HepG2 (cell line): ENCODE measurements around the gene WDR70. TPM values are rescaled to one million over a fixed set of nuclear protein-coding genes. Genes with fewer than 3 reads are reported as not detected.
A peak's percentile ranks its signal among the peaks of the same experiment; 100 is the strongest.

ENCODE experiments used
- ARNTL ChIP-seq: sonication (generic); formaldehyde crosslinking; IDR thresholded peaks from 2 replicates; pipeline ENCODE4 v1.4.0; 2020; ENCODE audit warnings: mild to moderate bottlenecking, missing genetic modification reagents
- NFIC ChIP-seq: IDR thresholded peaks from 2 replicates; pipeline ENCODE4 v1.6.1; 2012; ENCODE audit warnings: mild to moderate bottlenecking, low read length, inconsistent platforms
- PAF1 ChIP-seq: IDR thresholded peaks from 2 replicates; pipeline ENCODE4 v1.6.1; 2016; ENCODE audit warnings: missing genetic modification reagents, missing compliant biosample characterization
- RXRA ChIP-seq: sonication (generic); formaldehyde crosslinking; IDR thresholded peaks from 2 replicates; pipeline ENCODE4 v1.5.1; 2020; ENCODE audit warnings: missing genetic modification reagents
- SAP130 ChIP-seq: IDR thresholded peaks from 2 replicates; pipeline ENCODE4 v1.6.1; 2016; ENCODE audit warnings: low read depth
- SMYD3 ChIP-seq: sonication (generic); formaldehyde crosslinking; IDR thresholded peaks from 2 replicates; pipeline ENCODE4 v1.8.1; 2023; ENCODE audit warnings: mild to moderate bottlenecking, missing genetic modification reagents
- SOX13 ChIP-seq, 3 experiments: fragments of 450-650 bp in 1 of 3; sonication (generic) in 1 of 3; formaldehyde crosslinking in 1 of 3; IDR thresholded peaks in 2 of 3; conservative IDR thresholded peaks in 1 of 3; 2 replicates each; pipeline versions ENCODE4 v1.5.0 to v1.6.1; 2016 to 2020; ENCODE audit warnings: antibody characterized with exemption in 1 of 3, mild to moderate bottlenecking in 1 of 3, missing compliant biosample characterization in 1 of 3, missing genetic modification reagents in 1 of 3, moderate library complexity in 1 of 3
- SRSF4 ChIP-seq: fragments of 200-400 bp; formaldehyde crosslinking; IDR thresholded peaks from one replicate; pipeline ENCODE4 v1.6.1; 2018; ENCODE audit warnings: mild to moderate bottlenecking, low read depth, low read length, moderate library complexity; ENCODE audit not compliant: poor library complexity, severe bottlenecking
- ZFYVE20 ChIP-seq: sonication (generic); formaldehyde crosslinking; IDR thresholded peaks from 2 replicates; pipeline ENCODE4 v1.8.0; 2023; ENCODE audit warnings: low read depth, mild to moderate bottlenecking, moderate library complexity, missing genetic modification reagents, borderline replicate concordance
- ZNF138 ChIP-seq: sonication (generic); formaldehyde crosslinking; IDR thresholded peaks from 2 replicates; pipeline ENCODE4 v1.5.0; 2020; ENCODE audit warnings: mild to moderate bottlenecking, low read depth, missing genetic modification reagents
- ZNF503 ChIP-seq: sonication (generic); formaldehyde crosslinking; IDR thresholded peaks from 2 replicates; pipeline ENCODE4 v1.4.0; 2020; ENCODE audit warnings: missing genetic modification reagents
- ZNF574 ChIP-seq: sonication (generic); formaldehyde crosslinking; IDR thresholded peaks from 2 replicates; pipeline ENCODE4 v1.4.0; 2020; ENCODE audit warnings: missing genetic modification reagents
- ZNF652 ChIP-seq: IDR thresholded peaks from 2 replicates; pipeline ENCODE4 v1.6.1; 2016; ENCODE audit warnings: low read depth, borderline replicate concordance
- ZNF691 ChIP-seq: sonication (generic); formaldehyde crosslinking; IDR thresholded peaks from 2 replicates; pipeline ENCODE4 v1.4.0; 2020; ENCODE audit warnings: missing genetic modification reagents, low read depth, mild to moderate bottlenecking, borderline replicate concordance
- ZNF75D ChIP-seq: sonication (generic); formaldehyde crosslinking; IDR thresholded peaks from 2 replicates; pipeline ENCODE4 v1.8.1; 2023; ENCODE audit warnings: missing genetic modification reagents, mild to moderate bottlenecking, borderline replicate concordance
- ZNF761 ChIP-seq: sonication (generic); formaldehyde crosslinking; conservative IDR thresholded peaks from 2 replicates; pipeline ENCODE4 v1.4.0; 2020; ENCODE audit warnings: mild to moderate bottlenecking, missing genetic modification reagents
- ZSCAN30 ChIP-seq: sonication (generic); formaldehyde crosslinking; IDR thresholded peaks from 2 replicates; pipeline ENCODE4 v1.5.0; 2020; ENCODE audit warnings: mild to moderate bottlenecking, missing genetic modification reagents
- polyA plus RNA-seq, 8 experiments: library from polyadenylated mRNA; depleted of rRNA in 3 of 8; stranded (reverse) in 7 of 8; unstranded in 1 of 8; fragments of >200 nt; fragmentation: Illumina TruSeq in 4 of 8; extraction: Trizol in 4 of 8; gene quantifications; 2 replicates each; pipeline versions ENCODE4 v1.2.1 to v1.2.3, GENCODE V29; 2011 to 2016; ENCODE audit warnings: low read depth in 4 of 8, missing spikeins in 1 of 8, mixed read lengths in 1 of 8; ENCODE audit not compliant: insufficient read depth in 1 of 8
- total RNA-seq, 5 experiments: library from RNA; depleted of rRNA; stranded (reverse); fragments of >200 nt; fragmentation: Illumina TruSeq; extraction: Trizol; gene quantifications; 2 replicates each; pipeline ENCODE4 v1.2.3, GENCODE V29; 2016; ENCODE audit warnings: low read depth in 1 of 5

Gene WDR70
- total and polyA plus RNA-seq, 2 of the 13 experiments (the other 11 are each of a cell fraction or from before 2014, with no cell fraction given) = 14.6 to 30.6 TPM

DNA sequence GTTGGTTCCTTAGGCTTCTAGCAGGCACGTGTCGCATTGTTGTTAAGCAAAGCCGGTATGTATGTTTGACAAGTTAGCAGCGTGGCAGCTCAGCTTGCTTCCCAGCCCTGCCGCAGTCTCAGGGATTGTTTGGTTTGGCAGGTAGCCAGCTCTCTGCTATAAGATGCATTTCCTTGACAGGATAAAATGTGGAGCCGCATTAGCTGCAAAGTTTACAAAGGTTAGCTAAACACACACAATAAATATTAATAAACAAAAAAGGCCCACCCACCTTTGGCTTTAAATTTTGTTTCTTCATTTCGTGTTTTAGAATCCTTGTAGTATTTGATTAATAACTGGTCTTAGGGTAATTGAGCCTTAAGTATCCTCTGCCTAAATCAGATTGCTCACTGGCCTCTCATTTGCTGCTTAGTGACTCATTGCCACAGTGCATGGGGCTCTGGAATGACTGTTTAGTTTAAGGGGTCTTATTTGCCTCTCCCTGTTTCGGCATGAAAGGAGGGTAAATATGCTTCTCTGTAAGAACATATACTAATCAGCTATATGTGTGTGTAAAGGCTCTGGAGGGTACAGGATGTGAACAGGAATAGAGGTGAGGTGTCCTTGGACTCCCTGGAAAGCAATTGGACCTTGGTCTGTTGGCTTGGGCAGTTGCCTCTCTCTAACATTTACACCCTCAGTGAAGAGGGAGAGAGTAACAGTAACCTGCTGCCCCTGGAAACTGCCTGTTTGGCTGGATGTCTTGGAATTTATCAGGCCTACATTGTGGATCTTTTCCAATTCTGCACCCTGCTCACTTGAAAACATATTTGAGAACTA lies 338.7 kb downstream of the WDR70 start (continued):
- no peak for TF ChIP-seq ZFYVE20 (CRISPR knock-in tag)
- TF ChIP-seq ZNF503 (CRISPR knock-in tag) = peak; percentile 88; the same call in 1 of the 2 replicates
- no peak for TF ChIP-seq SRSF4
- peak; percentile 46; the same call in 1 of the 2 replicates for TF ChIP-seq ZNF691 (CRISPR knock-in tag)
- TF ChIP-seq SAP130 (CRISPR knock-in tag) = peak; percentile 83
- no peak for TF ChIP-seq PAF1 (CRISPR knock-in tag)
- no peak for TF ChIP-seq ZSCAN30 (CRISPR knock-in tag)
- TF ChIP-seq ZNF574 (CRISPR knock-in tag) = no peak; the same call in 1 of the 2 replicates
- TF ChIP-seq RXRA = peak; percentile 38; the same call in 1 of the 2 replicates
- peak; percentile 94; the same call in 1 of the 2 replicates for TF ChIP-seq NFIC
- no peak for TF ChIP-seq SOX13 (IDR thresholded peaks at IDR 0.05)
- peak in 1 of 2 experiments; percentile 84; a peak in 2 of 4 replicates for TF ChIP-seq SOX13 (CRISPR knock-in tag; conservative IDR thresholded peaks at IDR 0.05 in 1 of 2, IDR thresholded peaks at IDR 0.05 in 1 of 2)
- TF ChIP-seq ARNTL (CRISPR knock-in tag) = peak; percentile 77
- TF ChIP-seq ZNF138 = no peak
- TF ChIP-seq ZNF652 (CRISPR knock-in tag) = peak; percentile 40; the same call in 1 of the 2 replicates
- peak; percentile 65; the same call in 1 of the 2 replicates for TF ChIP-seq SMYD3
- 0 out of 2 replicates have a peak, but pooled peaks have one; percentile 62 for TF ChIP-seq ZNF761 (CRISPR knock-in tag)
- no peak for TF ChIP-seq ZNF75D (CRISPR knock-in tag)
